Ishikawa (cell line): ENCODE results near the gene GAS2L3.

Experiments used
- CREB1 ChIP-seq: IDR thresholded peaks from 2 replicates; pipeline ENCODE4 v1.6.1; 2012; ENCODE audit warnings: low read depth
- EGR1 ChIP-seq: IDR thresholded peaks from 2 replicates; pipeline ENCODE4 v1.6.1; 2012
- EP300 ChIP-seq: IDR thresholded peaks from 2 replicates; pipeline ENCODE4 v1.6.1; 2012; ENCODE audit warnings: borderline replicate concordance
- FOXM1 ChIP-seq: IDR thresholded peaks from 2 replicates; pipeline ENCODE4 v1.6.1; 2012; ENCODE audit warnings: low read depth, borderline replicate concordance
- NFIC ChIP-seq: IDR thresholded peaks from 2 replicates; pipeline ENCODE4 v1.6.1; 2012
- RAD21 ChIP-seq: IDR thresholded peaks from 2 replicates; pipeline ENCODE4 v1.6.1; 2012; ENCODE audit warnings: low read depth
- REST ChIP-seq: IDR thresholded peaks from 2 replicates; pipeline ENCODE4 v1.6.1; 2012; ENCODE audit warnings: low read depth, mild to moderate bottlenecking
- TAF1 ChIP-seq: IDR thresholded peaks from 2 replicates; pipeline ENCODE4 v1.6.1; 2012; ENCODE audit warnings: low read depth, mild to moderate bottlenecking
- YY1 ChIP-seq: IDR thresholded peaks from 2 replicates; pipeline ENCODE4 v1.6.1; 2012; ENCODE audit warnings: low read depth
- ZBTB7A ChIP-seq: IDR thresholded peaks from 2 replicates; pipeline ENCODE4 v1.6.1; 2012; ENCODE audit warnings: low read depth
- TF ChIP-seq, protein P1 (sequence below): IDR thresholded peaks from 2 replicates; pipeline ENCODE4 v1.6.1; 2012
- TF ChIP-seq, protein P2 (sequence below): IDR thresholded peaks from 2 replicates; pipeline ENCODE4 v1.6.1; 2012

GRCh38 chr12:100539202-100539601 is 34.3 kb upstream of the GAS2L3 start:
- TF ChIP-seq YY1 (no peak), ZBTB7A (no peak), TAF1 (no peak), NFIC (no peak), CREB1 (no peak), EP300 (no peak), REST (peak; percentile 95), RAD21 (no peak), FOXM1 (no peak), EGR1 (no peak)
- TF ChIP-seq, protein P1, sequence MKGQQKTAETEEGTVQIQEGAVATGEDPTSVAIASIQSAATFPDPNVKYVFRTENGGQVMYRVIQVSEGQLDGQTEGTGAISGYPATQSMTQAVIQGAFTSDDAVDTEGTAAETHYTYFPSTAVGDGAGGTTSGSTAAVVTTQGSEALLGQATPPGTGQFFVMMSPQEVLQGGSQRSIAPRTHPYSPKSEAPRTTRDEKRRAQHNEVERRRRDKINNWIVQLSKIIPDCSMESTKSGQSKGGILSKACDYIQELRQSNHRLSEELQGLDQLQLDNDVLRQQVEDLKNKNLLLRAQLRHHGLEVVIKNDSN: no peak
- TF ChIP-seq, protein P2, sequence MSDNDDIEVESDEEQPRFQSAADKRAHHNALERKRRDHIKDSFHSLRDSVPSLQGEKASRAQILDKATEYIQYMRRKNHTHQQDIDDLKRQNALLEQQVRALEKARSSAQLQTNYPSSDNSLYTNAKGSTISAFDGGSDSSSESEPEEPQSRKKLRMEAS: no peak
